Choroid plexus epithelial cell (primary cell): ENCODE data around the gene MCOLN2.
"Not testable (repeated sequence)": the region's sequence is repeated elsewhere in the genome, so short reads cannot be mapped to it uniquely, and the experiment has no call there.

ENCODE experiments used
- DNase-seq: peaks from one replicate; pipeline ENCODE4 v3.0.0-alpha.2; 2010; ENCODE audit warnings: low read depth
- H3K4me3 ChIP-seq: 2 replicates; pipeline ENCODE4 v1.5.1; 2011; ENCODE audit warnings: low read depth, mild to moderate bottlenecking, control low read depth, low read length, moderate library complexity
- TF ChIP-seq, protein P1 (sequence below): conservative IDR thresholded peaks from 2 replicates; pipeline ENCODE4 v1.5.1; 2011; ENCODE audit warnings: low read depth, mild to moderate bottlenecking, control low read depth, inconsistent platforms, low read length, moderate library complexity

MCOLN2 gene

DNA sequence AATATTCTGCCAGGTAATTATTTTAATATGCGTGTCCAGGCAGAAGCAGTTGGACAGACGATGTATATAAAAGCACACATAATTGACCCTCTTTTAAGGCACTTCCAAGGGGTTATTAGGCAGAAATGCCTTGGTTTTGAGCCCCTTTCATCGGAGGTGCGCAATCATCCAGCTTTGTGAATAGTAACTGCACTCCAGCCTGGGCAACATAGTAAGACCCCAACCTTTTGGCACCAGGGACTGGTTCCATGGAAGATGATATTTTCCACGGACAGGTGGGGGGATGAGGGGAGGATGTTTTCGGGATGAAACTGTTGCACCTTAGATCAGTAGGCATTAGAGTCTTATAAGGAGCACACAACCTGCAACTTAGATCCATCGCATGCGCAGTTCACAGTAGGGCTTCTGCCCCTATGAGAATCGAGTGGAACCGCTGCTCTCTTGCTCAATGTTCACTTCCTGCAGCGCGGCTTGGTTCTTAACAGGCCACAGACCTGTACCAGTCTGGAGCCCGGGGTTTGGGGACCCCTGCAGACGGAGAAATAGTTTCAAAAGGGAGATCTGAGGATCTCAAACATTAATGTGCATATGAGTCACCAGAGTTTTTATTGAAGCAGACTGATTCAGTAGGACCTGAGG is 1.8 kb upstream of the MCOLN2 start:
- DNase-seq, result peak; percentile 74
- TF ChIP-seq, protein P1, sequence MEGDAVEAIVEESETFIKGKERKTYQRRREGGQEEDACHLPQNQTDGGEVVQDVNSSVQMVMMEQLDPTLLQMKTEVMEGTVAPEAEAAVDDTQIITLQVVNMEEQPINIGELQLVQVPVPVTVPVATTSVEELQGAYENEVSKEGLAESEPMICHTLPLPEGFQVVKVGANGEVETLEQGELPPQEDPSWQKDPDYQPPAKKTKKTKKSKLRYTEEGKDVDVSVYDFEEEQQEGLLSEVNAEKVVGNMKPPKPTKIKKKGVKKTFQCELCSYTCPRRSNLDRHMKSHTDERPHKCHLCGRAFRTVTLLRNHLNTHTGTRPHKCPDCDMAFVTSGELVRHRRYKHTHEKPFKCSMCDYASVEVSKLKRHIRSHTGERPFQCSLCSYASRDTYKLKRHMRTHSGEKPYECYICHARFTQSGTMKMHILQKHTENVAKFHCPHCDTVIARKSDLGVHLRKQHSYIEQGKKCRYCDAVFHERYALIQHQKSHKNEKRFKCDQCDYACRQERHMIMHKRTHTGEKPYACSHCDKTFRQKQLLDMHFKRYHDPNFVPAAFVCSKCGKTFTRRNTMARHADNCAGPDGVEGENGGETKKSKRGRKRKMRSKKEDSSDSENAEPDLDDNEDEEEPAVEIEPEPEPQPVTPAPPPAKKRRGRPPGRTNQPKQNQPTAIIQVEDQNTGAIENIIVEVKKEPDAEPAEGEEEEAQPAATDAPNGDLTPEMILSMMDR, result peak; percentile 22
- H3K4me3 ChIP-seq, result no peak overlapping the region

DNA sequence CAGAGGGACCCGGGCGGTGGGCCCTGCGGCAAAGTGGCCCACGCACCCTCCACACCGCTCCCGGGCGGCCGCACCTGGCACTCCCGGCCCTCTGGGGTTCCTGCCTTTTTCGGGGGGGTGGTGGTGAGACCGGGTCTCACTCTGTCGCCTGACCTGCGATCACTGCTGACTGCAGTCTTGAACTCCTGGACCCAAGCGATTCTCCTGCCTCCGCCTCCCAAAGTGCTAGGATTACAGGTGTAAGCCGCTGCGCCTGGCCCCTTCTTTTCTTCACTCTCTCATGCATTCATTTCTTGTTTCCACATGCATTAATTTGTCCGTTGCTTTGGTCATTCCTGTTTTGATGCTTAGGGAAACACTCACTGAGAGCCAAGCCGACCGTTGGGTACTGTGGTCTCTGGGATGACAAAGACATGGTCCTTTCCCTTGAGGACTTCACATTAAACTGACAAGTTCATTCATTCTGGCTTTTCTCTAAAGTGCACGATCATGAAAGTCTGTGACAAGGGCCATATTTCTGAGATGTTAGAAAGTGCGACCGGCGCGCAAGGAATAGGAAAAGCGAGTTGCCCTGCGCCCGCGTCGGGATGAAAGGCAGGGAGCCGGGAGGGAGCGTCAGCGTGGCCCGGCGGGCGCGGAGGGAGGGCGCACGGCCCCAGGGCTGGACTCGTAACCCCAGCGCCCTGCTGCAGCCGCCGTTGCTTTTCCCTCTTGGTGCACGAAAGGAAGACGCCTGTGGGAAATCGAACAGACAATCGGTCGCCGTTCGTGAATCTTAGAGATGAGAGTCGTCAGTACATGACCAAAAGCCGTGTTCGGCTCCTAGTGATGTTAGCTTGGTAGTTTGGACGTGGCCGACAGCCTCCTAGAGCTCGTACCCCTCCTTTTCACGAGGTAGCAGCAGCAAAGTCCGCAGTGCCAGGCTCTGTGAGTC is 1.0 kb upstream of the MCOLN2 start:
- peak overlapping the region; percentile 63 for H3K4me3 ChIP-seq
- DNase-seq, result peak; percentile 16
- TF ChIP-seq, protein P1, result no peak

DNA sequence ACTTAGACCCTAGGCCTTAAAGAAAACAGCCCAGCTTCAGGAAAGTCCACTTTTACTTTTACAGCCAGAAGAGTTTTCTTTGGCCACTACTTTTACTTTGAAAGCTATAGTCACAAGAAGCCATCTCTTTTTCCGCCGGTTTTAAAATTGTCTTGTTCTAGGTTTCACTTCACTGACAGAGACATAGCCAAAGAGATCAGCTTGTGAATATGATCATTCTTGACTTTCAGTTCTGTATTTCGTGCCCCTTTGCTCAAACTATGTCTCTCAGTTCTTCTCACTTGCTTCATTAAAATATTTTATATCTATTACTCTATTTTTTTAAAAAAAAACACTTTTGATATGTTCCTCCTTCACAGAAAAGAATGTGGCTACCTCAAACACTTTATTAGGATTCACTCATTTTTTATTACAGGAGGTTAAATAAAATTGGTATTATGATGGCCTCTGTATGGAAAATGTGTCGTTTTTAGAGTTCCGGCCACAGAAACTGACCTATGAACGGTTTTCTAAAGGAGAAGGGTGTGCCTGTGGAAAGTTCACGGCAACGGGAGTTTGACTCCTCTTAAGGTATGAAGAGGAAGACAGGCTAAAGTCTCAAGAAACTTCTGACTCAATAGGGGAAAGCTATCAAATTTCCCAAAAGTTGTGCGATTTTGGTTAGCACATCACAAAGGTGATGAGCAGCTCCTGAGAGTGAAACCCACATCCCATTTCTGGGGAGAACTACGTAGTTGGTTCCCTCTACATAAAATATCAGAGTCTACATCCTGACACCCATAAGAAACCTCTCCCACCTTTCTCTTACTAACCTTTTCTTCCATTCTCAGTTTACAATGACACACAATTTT is 1.2 kb downstream of the MCOLN2 start:
- TF ChIP-seq, protein P1, result no peak
- DNase-seq, result no peak
- no peak overlapping the region for H3K4me3 ChIP-seq

DNA sequence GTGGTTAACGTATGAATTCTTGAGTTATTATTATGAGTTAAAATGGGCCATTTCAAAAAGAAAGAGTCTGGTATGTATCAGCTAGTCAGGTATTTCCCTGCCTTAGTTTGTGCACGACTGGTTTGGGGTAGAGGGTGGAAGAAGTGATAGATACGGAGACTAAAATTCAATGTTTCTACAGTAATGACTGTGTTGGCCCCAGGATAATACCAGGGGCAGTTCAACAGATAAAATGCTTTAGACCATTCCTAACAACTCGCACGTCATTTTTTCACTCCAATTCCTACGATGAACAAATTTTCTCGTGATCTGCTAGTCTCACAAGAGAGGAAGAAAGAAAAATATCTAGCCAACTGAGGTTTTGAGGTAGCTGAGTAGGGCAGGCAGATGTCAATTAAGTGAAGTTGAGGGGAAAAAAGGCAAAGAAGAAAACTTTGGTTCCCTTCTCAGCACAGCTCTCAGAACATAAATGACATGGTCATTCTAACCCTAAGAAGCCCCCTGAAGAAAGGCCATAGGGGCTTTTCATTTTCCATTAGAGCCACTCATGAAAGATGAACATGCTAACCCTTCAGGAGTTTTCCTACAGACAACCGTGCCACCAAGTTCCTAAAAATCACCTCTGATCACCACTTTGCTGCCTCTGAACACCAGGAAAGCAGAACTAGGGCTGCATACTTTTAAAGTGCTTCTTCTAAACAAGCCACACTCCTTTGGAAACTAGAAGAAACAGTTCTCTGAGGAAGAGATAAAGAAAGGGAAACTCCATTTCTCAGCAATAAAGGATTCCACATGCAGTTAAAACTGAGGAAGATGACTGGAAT is 5.6 kb downstream of the MCOLN2 start:
- no peak overlapping the region for H3K4me3 ChIP-seq
- DNase-seq, result no peak
- TF ChIP-seq, protein P1, result no peak

DNA sequence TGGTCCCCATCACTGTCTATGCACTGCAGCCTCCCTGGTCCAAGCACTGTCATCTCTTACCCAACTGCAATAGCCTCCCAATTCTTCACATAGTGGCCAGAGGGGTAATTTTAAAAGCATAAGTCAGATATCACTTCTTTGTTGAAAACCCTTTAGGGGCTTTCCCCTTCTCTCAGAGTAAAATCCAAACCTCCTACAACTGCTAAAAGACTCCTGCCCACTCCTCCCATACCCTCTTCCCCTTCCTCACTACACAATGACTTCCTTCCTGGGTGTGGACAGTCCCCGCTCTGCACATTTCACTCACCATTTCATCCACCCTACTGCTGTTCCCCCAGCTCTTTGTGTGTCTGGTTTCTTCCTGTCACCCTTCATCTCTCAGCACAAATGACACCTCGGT is 8.3 kb downstream of the MCOLN2 start:
- TF ChIP-seq, protein P1, result no peak
- no peak for DNase-seq
- no peak overlapping the region for H3K4me3 ChIP-seq

DNA sequence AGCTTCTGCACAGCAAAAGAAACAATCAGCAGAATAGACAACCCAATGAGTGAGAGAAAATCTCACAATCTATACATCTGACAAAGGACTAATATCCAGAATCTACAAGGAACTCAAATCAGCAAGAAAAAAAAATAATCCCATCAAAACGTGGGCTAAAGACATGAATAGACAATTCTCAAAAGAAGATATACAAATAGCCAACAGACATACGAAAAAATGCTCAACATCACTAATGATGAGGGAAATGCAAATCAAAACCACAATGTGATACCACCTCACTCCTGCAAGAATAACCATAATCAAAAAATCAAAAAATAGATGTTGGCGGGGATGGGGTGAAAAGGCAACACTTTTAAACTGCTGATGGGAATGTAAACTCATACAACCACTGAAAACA is 10.4 kb downstream of the MCOLN2 start:
- DNase-seq, H3K4me3 ChIP-seq: not testable (repeated sequence)
